ENCODE measurements around the gene DMRTB1. TPM values are rescaled to one million over a fixed set of nuclear protein-coding genes. Genes with fewer than 3 reads are reported as not detected.

Gene DMRTB1
- total RNA-seq = not detected
- long read RNA-seq = 0 reads

DNA sequence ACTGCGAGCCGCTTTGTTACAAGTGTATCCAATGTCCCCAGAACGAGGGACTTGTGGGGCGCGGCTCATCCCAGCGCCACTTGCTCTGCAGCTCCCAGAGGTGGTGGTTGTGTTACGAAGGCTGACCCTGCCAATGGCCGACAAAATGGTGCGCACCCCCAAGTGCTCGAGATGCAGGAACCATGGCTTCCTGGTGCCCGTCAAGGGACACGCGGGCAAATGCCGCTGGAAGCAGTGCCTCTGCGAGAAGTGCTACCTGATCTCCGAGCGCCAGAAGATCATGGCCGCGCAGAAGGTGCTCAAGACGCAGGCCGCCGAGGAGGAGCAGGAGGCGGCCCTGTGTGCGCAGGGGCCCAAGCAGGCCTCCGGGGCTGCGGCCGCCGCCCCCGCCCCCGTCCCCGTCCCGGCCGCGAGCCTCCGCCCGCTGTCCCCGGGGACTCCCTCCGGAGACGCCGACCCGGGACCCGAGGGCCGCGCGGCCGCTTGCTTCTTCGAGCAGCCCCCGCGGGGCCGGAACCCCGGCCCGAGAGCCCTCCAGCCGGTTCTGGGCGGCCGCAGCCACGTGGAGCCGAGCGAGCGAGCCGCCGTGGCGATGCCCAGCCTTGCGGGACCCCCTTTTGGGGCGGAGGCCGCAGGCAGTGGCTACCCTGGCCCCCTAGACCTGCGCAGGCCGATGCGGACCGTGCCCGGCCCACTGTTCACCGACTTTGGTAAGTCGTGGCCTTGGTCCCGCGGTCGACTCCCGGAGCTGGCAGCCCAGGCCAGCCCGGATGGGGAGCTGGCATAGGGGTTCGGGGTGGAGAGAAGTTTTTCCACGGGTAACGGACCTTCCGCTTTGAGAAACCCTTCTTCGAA lies at the start of gene DMRTB1:
Gene DMRTB1, plus strand, starts transcription at position 79 of the 855 bp plus-strand sequence. Its CDS starts 55 bp downstream, at position 134.
- H3K36me3 ChIP-seq = no peaks in the 10 kb centered on the region
- DNase-seq (no peak), ATAC-seq (peak; percentile 9)
- no peak within 1 kb of the TSS for H3K27ac ChIP-seq
- no peaks in the 10 kb centered on the region for H3K27me3 ChIP-seq
- H3K4me1 ChIP-seq = no peaks in the 10 kb centered on the region
- no peak within 1 kb of the TSS for H3K4me3 ChIP-seq
- intact Hi-C loops (cut with DNase I) = no loop called here
- TF ChIP-seq, protein P1, sequence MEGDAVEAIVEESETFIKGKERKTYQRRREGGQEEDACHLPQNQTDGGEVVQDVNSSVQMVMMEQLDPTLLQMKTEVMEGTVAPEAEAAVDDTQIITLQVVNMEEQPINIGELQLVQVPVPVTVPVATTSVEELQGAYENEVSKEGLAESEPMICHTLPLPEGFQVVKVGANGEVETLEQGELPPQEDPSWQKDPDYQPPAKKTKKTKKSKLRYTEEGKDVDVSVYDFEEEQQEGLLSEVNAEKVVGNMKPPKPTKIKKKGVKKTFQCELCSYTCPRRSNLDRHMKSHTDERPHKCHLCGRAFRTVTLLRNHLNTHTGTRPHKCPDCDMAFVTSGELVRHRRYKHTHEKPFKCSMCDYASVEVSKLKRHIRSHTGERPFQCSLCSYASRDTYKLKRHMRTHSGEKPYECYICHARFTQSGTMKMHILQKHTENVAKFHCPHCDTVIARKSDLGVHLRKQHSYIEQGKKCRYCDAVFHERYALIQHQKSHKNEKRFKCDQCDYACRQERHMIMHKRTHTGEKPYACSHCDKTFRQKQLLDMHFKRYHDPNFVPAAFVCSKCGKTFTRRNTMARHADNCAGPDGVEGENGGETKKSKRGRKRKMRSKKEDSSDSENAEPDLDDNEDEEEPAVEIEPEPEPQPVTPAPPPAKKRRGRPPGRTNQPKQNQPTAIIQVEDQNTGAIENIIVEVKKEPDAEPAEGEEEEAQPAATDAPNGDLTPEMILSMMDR (IDR thresholded peaks at IDR 0.05) = no peak
- H3K9me3 ChIP-seq = no peaks in the 10 kb centered on the region

DNA sequence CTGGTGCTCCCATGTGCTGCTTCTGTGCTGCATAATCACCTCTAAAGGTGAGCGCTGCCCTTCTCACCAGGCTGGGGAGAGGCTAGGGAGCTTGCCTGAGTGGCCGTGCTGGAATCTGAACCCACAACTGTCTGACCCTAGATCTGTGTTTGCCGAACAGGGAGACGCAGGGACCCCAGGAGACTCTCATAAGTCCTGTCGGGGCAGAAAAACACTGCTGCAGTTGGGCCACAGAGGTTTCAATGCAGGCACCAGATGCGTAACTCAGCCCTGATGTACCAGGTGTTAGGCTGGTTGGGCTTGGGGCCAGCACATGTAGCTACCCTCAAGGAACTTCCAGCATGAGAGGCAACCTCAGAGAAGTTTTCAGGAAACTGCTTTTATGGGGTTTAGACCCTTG lies 49.5 kb upstream of the DMRTB1 start:
- TF ChIP-seq, protein P1 (IDR thresholded peaks at IDR 0.05) = no peak
- Histone ChIP-seq H3K9me3 (no peaks in the 10 kb centered on the region), H3K4me3 (no peak overlapping the region), H3K4me1 (no peaks in the 10 kb centered on the region), H3K36me3 (no peaks in the 10 kb centered on the region), H3K27ac (no peak overlapping the region), H3K27me3 (peaks cover 4% of the 10 kb centered on the region)
- DNase-seq = no peak
- intact Hi-C loops (cut with DNase I) = no loop called here
- ATAC-seq = no peak

DNA sequence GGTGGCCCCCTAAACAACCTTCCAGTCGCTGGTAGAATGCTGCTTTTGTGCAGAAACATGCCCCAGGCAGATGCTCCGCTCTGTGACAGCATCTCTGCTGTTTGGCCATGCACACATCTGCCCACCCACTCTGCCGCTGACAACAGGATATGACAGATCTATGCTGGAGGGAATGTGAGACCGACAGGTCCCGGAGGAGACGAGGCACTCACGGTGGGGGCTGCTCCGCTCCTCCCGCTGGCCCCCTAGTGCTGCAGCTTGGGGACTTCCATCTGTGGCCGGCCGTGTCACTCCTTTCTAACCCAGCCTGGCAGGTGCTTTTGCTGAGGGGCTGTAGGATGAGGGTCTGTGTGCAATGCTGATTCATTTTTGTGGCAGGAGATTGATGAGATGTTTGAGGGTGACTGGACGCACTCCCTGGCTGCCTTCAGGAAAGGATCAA lies 49.1 kb upstream of the DMRTB1 start:
- Histone ChIP-seq H3K36me3 (no peaks in the 10 kb centered on the region), H3K4me1 (no peaks in the 10 kb centered on the region), H3K27ac (no peak overlapping the region), H3K4me3 (no peak overlapping the region), H3K9me3 (no peaks in the 10 kb centered on the region), H3K27me3 (peaks cover 4% of the 10 kb centered on the region)
- TF ChIP-seq, protein P1 (IDR thresholded peaks at IDR 0.05) = no peak
- intact Hi-C loops (cut with DNase I) = no loop called here
- ATAC-seq (no peak), DNase-seq (no peak)

DNA sequence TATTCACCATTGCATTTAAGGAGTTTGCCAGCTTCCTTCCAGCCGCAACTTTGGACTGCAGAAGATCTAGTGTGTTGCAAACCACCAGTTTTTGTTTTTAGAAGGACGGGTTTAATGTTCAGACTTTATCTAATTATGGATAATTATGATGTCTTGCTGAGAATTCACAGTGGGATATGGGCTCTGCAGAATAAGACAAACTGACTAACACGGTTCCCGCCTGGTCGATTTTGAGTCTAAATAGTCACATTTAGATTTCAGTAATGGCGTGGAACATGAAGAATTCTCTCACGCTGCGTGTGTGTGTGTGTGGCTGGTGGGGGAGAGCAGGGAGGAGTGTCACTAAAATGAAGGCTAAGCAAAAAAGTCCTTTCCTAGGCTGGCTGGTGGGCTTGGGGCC lies 48.5 kb upstream of the DMRTB1 start:
- intact Hi-C loops (cut with DNase I) = no loop called here
- DNase-seq = no peak

DNA sequence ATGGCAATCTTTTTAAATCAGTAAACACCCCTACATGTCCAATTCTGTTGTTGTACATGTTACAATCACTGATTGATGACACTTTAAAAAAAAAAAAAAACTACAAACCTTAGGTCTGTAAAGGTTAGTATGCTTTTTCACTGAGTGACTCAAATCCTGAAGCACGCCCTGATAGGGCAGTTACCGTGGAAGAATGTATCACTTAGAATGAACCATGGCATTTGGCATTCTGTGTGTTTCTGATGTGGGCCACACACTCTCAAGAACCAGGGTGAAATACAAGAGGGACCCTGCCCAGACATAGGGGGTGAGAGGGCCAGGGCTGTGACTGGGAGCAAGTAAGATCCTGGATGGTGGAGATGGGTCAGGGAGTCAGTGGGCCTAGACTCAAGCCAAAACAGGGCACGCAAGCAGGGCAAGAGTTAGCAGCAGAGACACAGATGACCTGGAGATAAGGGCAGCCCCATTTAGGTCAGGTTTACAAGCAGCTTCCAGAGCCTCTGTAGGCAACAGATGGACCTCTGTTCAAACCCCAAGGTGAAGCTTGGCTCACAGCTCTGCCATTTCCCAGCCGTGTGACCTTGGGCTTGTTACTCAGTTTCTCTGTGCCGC lies 47.6 kb upstream of the DMRTB1 start:
- no peak overlapping the region for H3K4me3 ChIP-seq
- no peak for ATAC-seq
- intact Hi-C loops (cut with DNase I) = no loop called here
- no peaks in the 10 kb centered on the region for H3K9me3 ChIP-seq
- peaks cover 4% of the 10 kb centered on the region for H3K27me3 ChIP-seq
- no peaks in the 10 kb centered on the region for H3K36me3 ChIP-seq
- no peaks in the 10 kb centered on the region for H3K4me1 ChIP-seq
- H3K27ac ChIP-seq = no peak overlapping the region
- no peak for DNase-seq
- TF ChIP-seq, protein P1 (IDR thresholded peaks at IDR 0.05) = no peak

More for the DNA sequence above, 48.5 kb upstream of the DMRTB1 start:
- Histone ChIP-seq H3K27me3 (peaks cover 4% of the 10 kb centered on the region), H3K4me1 (no peaks in the 10 kb centered on the region), H3K9me3 (no peaks in the 10 kb centered on the region), H3K27ac (no peak overlapping the region), H3K4me3 (no peak overlapping the region), H3K36me3 (no peaks in the 10 kb centered on the region)
- TF ChIP-seq, protein P1 (IDR thresholded peaks at IDR 0.05) = no peak
- no peak for ATAC-seq

Measured in upper lobe of right lung (tissue), 1 donor.